Activated naive CD4-positive, alpha-beta T cell treated with Interleukin-2 at 50 U/mL for 16 hours (primary cell): Measurements from ENCODE around the gene CDK5RAP1.
"Not testable (repeated sequence)": the region's sequence is repeated elsewhere in the genome, so short reads cannot be mapped to it uniquely, and the experiment has no call there.

ENCODE experiments used
- DNase-seq: peaks from one replicate; pipeline ENCODE4 v3.0.0-alpha.2; 2020

The CDK5RAP1 gene

DNA sequence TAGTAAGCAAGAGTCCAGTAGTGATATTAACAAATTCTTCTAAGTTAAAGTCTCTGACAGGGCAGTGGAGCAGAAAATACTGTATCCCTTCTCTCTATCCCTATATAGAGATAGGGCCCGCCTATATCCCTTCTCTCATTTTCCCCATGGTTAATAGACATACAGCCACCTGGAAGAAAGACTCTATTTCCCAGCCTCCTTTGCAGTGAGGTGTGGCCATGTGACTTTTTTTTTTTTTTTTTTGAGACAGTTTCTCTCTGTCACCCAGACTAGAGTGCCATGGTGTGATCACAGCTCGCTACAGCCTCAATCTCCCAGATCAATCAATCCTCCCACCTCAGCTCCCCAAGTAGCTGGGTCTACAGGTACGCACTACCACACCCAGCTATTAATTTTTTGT, 16.7 kb upstream of the CDK5RAP1 start:
- no peak for DNase-seq

DNA sequence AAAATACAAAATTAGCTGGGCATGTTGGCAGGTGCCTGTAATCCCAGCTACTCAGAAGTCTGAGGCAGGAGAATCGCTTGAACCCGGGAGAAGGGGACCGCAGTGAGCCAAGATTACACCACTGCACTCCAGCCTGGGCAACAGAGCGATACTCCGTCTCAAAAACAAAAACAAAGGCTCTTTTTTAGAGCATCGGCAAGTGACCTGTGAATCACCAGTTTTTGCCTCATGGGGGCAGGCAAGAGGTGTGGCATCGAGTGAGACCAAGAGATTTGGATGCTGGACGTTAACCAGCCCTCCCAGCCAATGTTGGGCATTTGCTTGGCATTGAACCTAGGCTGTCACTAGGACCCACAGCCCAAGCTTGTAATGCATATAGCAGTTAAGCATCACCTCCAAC, 14.6 kb upstream of the CDK5RAP1 start:
- no peak for DNase-seq

DNA sequence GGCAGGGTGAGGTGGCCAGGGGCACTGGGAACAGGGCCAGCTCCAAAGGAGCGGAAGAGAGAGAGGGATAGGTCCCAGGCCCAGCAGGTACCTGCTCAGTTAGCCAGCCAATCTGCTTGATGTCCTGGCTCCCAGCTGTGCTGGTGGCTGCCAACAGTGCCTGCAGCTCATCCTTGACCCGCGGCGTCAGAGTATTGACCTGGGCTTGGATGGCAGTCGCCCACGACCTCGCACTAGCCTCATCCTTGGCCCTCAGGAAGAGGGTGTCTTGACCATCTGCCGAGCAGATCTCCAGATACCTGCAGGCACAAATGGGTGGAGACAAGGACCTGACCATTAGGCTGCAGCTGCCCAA, 11.1 kb upstream of the CDK5RAP1 start:
- DNase-seq: no peak

DNA sequence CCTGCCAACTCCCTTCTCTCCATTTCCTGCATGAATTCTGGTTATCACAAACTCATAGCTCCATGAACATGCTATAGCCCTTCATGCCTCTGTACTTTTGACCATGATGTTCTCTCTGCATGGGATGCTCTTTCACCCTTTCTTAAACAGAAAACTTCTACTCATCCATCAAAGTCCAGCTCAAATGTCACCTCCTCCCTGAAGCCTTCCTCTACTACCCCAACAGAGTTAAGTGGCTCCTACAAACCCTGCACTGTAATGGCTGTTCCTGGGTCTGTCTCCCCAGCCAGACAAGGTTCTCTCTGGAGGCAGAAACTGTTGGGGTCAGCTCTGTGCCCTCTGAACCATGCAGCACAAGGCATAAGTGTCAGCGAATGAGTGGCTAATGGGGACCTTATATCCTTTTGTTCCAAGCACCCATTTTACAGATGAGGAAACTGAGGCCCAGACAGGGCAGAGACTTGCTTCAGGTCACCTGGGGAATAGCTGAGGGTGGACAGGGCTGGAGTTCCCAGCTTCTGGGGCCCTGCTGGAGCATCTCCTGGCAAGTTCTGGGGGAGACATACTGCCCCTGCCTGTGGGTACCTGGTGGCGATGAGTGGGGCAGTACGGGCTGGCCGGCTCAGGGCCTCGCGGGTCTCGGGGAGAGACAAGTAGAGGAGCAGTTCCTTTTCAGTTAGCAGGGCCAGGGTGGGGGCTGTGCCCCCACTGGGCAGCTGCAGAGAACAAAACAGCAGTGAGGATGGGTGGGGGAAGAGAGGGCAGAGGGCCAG, 10.6 kb upstream of the CDK5RAP1 start:
- DNase-seq: no peak

DNA sequence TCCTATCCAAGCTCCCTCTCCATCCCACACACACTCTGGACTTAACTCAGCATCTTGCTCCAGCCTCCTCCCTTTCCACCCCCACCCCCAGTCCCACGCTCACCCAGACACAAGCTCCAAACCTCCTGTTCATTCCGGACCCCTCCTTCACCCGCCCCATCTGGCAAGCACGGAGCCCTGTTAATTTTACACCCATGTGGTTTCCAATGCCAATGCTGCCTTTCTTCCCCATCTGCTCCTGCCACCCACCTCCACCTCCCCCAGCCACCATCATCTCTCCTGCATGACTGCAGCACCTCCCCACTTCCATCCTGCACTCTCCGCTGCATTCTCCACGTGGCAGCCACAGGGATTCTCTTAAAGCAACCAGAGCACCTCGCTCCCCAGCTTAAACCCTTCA, 9.9 kb upstream of the CDK5RAP1 start:
- no peak for DNase-seq

DNA sequence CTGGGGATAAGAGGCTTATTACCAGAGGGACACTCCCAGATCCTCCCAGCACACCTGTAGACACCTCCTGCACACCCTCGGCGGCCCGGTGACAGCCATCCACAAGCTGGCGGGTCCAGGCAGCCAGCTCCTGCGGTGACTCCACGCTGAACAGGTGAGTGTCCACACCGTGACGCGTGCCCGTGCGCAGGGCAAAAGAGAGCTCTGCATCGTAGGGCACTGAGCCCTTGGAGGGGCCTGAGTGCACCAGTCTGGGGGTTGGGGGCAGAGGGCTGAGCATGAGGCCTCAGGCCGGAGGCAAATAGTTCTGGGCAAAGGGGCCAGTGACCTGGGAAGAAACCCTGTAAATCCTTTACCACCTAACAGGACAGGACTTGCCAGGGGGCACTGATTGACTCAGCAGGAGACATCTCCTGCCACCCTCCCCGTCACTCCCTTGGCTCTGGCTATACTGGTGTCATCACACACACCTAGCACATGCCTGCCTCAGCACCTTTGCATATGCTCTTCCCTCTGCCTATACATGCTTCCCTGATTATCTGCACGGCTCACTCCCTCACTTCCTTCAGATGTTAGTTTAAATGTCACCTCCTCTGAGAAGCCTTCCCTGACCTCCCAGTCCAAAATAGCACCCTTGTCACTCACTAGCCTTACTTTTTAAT, 8.9 kb upstream of the CDK5RAP1 start:
- no peak for DNase-seq

DNA sequence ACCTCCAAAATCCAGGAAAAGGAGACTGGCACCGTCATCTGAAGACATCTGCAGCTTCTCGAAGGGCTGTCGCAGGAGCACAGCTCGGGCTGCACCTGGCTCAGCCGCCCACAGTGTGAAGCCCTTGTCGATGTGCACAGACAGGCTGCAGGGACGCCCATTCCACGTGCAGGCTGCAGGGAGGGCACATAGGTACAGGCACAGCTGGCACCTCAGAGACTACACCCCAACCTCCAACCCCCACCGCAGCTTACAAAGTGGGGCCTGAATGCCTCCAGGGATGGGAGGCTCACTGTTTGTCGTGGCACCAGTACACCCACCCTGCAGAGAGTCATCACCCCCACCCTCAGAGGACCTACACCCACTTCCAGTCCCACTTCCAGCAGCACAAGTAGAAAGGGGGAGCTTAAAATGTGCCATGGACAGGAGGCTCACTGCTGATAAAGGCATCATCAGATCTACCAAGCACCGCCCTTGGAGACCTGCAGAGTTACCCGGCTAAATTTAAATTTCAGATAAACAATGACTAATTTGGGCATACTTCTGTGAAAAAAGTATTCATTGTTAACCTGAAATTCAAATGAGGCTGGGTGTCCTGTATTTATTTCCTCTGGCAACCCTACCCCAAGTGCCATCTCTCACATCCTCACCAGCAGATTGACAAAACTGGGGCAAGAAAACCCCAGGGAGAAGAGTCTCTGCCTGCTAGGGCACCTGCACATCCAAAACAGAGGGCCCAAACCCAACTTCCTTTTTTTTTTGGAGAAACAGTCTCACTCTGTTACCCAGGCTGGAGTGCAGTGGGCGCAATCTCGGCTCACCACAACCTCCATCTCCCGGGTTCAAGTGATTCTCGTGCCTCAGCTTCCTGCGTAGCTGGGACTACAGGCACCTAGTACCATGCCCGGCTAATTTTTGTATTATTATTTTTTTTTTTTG, 7.7 kb upstream of the CDK5RAP1 start:
- DNase-seq: no peak

DNA sequence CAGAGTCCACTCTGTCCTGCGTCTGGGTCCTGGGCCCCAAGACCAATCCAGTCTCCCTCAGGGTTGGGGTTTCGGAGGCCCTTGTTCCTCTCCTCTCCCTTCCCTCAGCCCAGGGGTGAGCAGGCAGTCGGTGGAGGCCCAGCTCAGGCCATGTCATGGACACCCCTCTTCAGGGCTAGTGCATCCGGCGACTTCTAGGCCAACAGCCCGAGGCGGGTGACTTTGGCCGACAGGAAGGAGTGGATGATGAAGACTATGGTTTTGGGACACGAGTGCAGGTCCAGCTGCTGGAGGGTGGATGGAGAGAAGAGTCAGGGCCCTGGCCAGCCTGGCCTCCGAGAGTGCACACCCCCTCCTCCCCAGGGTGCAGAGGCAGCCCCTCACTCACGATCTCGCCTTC, 7.0 kb upstream of the CDK5RAP1 start:
- DNase-seq: no peak

DNA sequence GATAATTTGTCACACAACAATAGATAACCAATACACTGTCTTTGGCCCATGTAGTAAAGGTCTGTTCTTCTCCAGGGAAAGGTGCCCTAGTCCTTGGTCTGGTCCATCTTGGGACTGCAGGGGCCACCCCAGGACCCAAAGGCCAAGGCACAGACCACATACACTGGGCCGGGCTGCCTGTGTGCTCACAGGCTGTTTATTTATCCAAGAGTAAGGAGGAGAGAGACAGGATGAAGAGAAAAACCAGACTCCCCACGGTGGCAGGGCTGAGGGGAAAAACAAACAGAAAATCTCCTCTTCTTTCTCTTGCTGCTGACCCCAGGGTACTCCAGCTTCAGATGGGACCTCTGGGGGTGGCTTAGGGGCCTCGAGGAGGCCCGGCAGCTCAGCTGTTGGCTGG, 6.5 kb upstream of the CDK5RAP1 start:
- DNase-seq: no peak

DNA sequence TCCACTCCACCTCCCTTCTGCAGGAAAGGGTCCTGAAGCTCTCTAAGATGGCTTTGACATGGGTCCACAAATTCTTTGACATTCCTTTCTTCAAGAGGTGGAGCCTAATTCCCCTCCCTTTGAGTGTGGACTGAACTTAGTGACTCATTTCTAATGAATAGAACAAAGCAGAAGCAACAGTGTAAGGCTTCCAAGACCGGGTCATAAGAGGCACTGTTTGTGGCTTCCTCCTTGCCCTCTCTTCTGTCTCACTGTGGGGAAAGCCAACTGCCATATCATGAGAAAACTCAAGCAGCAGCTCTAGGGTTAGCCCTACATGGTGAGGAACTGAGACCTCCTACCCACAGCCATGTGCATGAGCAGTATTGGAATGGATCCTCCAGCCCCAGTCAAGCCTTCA, 5.9 kb upstream of the CDK5RAP1 start:
- DNase-seq: no peak

DNA sequence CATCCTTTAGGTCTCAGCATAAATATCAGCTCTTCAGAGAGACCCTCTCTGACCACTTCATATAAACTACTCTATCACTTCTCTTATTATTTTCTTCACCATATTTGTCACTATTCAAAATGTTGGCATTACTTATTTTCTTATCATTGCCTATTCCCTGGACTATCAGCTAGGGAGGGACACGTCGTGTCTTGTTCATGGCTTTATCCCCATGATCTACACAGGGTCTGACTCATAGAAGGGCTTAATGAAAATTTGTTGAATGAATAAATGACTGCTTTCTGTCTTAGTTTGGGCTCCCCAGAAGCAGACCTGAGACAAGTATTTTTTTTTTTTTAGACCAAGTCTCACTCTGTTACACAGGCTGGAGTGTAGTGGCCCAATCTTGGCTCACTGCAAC, 3.0 kb upstream of the CDK5RAP1 start:
- no peak for DNase-seq

DNA sequence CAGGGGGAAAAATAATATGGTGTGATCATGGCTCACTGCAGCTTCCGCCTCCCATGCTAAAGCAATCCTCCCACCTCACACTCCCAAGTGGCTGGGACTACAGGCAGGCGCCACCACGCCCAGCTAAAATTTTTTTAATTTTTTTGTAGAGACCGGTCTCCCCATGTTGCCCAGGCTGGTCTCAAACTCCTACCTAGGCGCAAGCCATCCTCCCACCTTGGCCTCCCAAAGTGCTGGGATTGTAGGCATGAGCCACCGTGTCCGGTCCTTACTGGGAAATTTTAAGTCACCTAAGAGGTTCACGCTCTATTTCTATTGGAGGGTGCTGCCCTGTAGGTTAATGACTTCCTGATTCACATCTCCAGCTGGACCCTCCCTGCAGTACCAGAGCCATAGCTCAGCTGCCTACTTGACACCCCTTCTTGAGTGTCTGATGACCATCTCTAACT, 626 bp upstream of the CDK5RAP1 start:
- DNase-seq: no peak

DNA sequence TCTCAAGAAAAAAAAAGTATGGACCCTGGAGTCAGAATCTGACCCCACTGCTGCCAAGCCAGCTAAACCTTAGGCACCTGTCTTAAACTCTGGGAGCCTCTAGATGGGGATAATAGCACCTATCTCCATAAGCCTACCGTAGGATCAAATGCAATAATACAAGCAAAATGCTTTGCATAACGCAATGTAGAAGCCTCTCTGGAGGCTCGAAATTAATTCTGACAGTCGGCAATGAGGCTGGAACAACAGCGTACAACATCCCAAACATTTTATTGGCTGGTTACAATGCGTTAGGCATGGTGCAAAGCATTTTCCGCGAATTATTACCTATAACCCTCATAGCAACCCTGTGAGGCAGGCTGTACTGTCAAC, 521 bp downstream of the CDK5RAP1 start:
- DNase-seq: no peak

DNA sequence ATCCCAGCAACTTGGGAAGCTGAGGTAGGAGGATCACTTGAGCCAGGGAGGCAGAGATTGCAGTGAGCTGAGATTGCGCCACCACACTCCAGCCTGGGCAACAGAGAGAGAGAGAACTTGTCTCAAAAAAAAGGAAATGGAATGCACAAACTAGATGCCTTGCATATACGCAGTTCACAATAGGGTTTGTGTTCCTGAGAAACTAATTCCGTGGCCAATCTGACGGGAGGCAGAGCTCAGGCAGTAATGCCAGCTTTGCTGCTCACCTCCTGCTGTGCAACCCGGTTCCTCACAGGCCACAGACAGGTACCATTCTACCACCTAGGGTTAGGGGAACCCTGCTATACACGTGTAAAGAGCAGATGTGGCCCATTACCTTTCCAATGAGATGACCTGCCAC, 1.4 kb downstream of the CDK5RAP1 start:
- no peak for DNase-seq

DNA sequence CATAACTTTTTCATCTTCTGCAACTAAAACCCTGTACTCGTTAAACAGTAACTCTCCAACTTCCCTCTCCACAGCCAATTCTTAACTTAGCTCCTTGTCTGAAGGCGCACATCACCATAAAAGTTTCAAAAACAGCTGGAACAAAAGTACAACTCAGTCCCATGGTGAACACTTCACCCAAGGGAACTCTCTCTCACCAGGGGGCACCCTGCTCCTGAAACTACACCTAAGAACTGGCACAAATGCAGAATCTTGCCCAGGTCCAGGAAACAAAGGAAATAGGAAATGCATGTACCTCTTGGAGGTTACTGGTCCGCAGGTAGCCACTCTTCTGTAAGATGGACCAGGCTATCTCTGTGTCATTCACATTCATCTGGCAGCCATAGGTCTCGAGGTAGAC, 6.6 kb downstream of the CDK5RAP1 start:
- no peak for DNase-seq

DNA sequence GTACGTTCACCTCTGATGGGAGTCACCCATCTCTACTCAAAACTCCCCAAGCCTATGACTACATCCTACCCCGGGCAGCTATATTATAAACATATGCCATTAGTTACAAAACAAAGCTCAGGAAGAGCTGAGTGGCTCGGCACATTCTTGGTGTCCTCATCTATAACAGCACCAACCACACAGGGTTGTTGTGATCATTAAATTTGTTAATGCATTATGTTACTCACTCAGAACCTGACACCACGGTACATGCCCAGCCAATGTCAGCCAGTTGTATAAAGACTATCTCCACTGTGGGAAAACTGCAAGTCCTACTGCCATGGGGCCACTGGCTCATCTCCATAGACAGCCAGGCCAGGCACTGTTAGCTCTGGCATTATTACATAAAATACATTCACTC, 7.7 kb downstream of the CDK5RAP1 start:
- DNase-seq: no peak

DNA sequence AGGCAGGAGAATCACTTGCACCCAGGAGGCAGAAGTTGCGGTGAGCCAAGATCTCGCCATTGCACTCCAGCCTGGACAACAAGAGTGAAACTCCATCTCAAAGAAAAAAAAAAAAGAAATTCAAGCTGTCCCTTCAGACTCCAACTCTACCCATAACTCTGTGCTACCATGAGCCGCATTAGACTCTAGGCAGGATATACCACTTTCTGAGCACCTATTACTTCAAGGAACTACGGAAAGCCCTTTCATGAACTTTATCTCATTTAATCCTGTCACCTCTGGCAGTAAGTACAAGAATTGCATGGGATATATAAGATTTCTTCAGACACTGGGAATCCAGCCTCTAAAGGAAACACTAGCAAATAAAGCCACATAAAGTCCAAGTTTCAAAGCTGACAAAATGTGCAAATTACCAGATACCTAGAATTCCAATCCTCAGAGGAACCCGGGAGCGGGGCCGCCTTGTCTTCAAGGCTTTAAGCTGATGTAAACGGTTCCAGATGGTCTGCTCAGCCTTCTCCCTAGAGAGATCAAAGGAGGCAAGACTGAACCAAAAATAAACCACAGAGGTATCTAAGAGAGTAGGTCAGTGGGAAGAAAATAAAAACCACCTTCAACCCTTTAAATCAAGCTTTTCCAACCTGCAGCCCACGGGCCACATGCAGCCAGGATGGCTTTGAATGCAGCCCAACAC, 9.4 kb downstream of the CDK5RAP1 start:
- no peak for DNase-seq

DNA sequence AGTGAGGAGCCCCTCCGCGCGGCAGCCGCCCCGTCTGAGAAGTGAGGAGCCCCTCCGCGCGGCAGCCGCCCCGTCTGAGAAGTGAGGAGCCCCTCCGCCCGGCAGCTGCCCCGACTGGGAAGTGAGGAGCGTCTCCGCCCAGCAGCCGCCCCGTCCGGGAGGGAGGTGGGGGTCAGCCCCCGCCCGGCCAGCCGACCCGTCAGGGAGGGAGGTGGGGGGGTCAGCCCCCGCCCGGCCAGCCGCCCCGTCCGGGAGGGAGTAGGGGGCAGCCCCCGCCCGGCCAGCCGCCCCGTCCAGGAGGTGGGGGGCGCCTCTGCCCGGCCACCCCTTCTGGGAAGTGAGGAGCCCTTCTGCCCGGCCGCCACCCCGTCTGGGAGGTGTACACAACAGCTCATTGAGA, 12.0 kb downstream of the CDK5RAP1 start:
- not testable (repeated sequence) for DNase-seq

DNA sequence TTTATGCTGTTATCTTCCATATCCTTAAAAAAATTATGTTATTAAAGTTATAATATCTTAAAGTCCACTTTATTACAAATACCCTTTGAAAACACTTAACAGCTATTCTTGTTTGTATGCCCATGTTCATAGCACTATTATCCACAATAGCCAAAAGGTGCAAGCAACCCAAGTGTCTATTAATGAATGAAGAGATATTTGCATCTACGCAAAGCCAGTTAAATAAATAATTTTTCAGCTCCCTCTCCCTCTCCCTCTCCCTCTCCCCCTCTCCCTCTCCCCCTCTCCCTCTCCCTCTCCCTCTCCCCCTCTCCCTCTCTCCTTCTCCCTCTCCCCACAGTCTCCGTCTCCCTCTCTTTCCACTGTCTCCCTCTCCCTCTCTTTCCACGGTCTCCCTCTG, 13.1 kb downstream of the CDK5RAP1 start:
- no peak for DNase-seq

DNA sequence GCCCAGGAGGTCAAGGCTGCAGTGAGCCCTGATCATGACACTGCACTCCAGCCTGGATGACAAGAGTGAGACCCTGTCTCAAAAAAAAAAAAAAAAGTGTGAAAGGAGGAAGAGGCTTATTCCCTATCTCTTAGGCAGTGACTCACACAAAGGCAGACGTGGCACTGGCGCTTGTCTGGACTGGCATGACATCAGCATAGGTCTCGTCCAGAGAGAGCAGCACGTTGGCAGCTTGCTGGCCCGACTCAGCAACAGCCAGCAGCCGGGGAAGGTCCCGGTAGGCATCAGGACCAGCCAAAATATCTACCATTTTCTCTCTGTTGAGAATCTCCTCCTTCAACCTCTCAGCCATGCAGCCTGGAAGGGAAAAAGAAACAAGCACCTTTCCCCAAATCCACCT, 14.1 kb downstream of the CDK5RAP1 start:
- DNase-seq: no peak

DNA sequence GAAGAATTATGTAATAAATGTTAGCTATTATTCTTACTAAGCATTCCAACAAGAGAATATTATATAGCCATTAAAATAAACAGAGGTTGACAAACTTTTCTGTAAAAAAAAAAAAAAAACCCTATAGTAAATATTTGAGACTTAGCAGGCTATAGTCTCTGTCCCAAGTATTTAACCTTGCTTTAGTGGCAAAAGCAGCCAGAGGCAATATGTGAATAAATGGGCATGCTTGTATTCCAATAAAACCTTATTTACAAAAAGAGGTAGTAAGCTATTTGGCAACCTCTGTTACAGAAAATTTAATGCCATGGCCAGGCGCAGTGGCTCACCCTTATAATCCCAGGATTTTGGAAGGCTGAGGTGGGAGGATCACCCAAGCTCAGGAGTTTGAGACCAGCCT, 14.6 kb downstream of the CDK5RAP1 start:
- DNase-seq: no peak

DNA sequence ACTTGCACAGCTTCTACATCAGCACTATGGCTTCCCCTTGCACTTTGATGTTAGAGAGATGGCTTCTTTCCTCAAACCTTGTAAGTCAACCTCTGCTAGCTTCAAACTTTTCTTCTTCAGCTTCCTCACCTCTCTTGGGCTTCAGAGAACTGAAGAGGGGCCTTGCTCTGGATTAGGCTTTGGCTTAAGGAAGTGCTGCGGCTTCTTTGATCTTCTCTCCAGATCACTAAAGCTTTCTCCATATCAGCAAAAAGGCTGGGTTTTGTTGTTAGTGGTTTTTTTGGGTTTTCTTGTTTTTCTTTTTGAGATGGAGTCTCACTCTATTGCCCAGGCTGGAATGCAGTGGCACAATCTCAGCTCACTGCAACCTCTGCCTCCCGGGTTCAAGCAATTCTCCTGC, 24.0 kb downstream of the CDK5RAP1 start:
- no peak for DNase-seq
